Esophagus (tissue), 2 donors: ENCODE results near the gene DRD3. TPM values are rescaled to one million over a fixed set of nuclear protein-coding genes. Genes with fewer than 3 reads are reported as not detected.

Experiments used
- H3K27ac ChIP-seq, 2 donors: one replicate each; pipeline ENCODE4 v1.5.1; 2013; ENCODE audit warnings: low read depth in 2 of 2, mild to moderate bottlenecking in 2 of 2, inconsistent platforms in 1 of 2, low read length in 1 of 2, moderate library complexity in 1 of 2
- H3K27me3 ChIP-seq, 2 donors: one replicate each; pipeline ENCODE4 v1.6.1; 2013; ENCODE audit warnings: low read length in 2 of 2, control low read depth in 1 of 2, mild to moderate bottlenecking in 1 of 2; ENCODE audit not compliant: insufficient read depth in 2 of 2, control insufficient read depth in 1 of 2
- H3K36me3 ChIP-seq, 2 donors: one replicate each; pipeline ENCODE4 v1.6.1; 2013; ENCODE audit warnings: low read length in 1 of 2; ENCODE audit not compliant: control insufficient read depth in 2 of 2, insufficient read depth in 2 of 2
- H3K4me1 ChIP-seq, 2 donors: one replicate each; pipeline ENCODE4 v1.6.1; 2013; ENCODE audit warnings: low read length in 1 of 2; ENCODE audit not compliant: control insufficient read depth in 2 of 2, insufficient read depth in 2 of 2
- H3K4me3 ChIP-seq, 2 donors: one replicate each; pipeline ENCODE4 v1.5.1; 2013; ENCODE audit warnings: low read length in 2 of 2, mild to moderate bottlenecking in 2 of 2, low read depth in 1 of 2, moderate library complexity in 1 of 2
- H3K9me3 ChIP-seq, 2 donors: one replicate each; pipeline ENCODE4 v1.6.1; 2013; ENCODE audit warnings: mild to moderate bottlenecking in 2 of 2, low read depth in 1 of 2, low read length in 1 of 2, moderate library complexity in 1 of 2; ENCODE audit not compliant: control insufficient read depth in 2 of 2, insufficient read depth in 1 of 2
- WGBS, 2 donors: extraction: QIAGEN DNeasy Blood & Tissue Kit; methylation state at CpG; one replicate each; pipeline ENCODE4 v1.1.7; 2013; 5-methylcytosine and 5-hydroxymethylcytosine counted together
- polyA plus RNA-seq, 2 donors: library from polyadenylated mRNA; stranded (reverse); fragments of 200-250 nt; gene quantifications; one replicate each; pipeline ENCODE4 v1.2.3, GENCODE V29; 2013
- donor health status: healthy with polysubstance abuse.
- donor health status: Bipolar disorder and iron deficiency.

DRD3 gene
- polyA plus RNA-seq, 2 donors, result not detected

GRCh38 chr3:114093016-114093380 lies 85.9 kb downstream of the DRD3 start:
- no peaks in the 10 kb centered on the region for H3K4me1 ChIP-seq
- H3K27me3 ChIP-seq, result no peaks in the 10 kb centered on the region
- no peak overlapping the region for H3K4me3 ChIP-seq
- no peak overlapping the region for H3K27ac ChIP-seq
- H3K36me3 ChIP-seq, result no peaks in the 10 kb centered on the region
- H3K9me3 ChIP-seq, result no peaks in the 10 kb centered on the region
- WGBS, 2 donors, result 30 to 37% methylated on average over 3 of the region's 3 CpGs

GRCh38 chr3:114092151-114093015 lies 86.5 kb downstream of the DRD3 start:
- WGBS, 2 donors, result 47 to 49% methylated on average over 13 of the region's 13 CpGs
- Histone ChIP-seq H3K4me1 (no peaks in the 10 kb centered on the region), H3K36me3 (no peaks in the 10 kb centered on the region), H3K9me3 (no peaks in the 10 kb centered on the region), H3K4me3 (no peak overlapping the region), H3K27ac (no peak overlapping the region), H3K27me3 (no peaks in the 10 kb centered on the region)

- Histone ChIP-seq H3K27ac (no peak overlapping the region), H3K4me1 (no peaks in the 10 kb centered on the region), H3K9me3 (no peaks in the 10 kb centered on the region), H3K4me3 (no peak overlapping the region), H3K27me3 (no peaks in the 10 kb centered on the region), H3K36me3 (peaks cover 4 to 5% of the 10 kb centered on the region in 2 donors)
Measured at GRCh38 chr3:114089675-114090074, 89.2 kb downstream of the DRD3 start.

- H3K4me3 ChIP-seq, result no peak overlapping the region
- no peak overlapping the region for H3K27ac ChIP-seq
- H3K27me3 ChIP-seq, result no peaks in the 10 kb centered on the region
- 90 to 97% methylated on average over 2 of the region's 2 CpGs for WGBS, 2 donors
- H3K36me3 ChIP-seq, result peaks cover 4 to 8% of the 10 kb centered on the region in 2 donors
- H3K4me1 ChIP-seq, result no peaks in the 10 kb centered on the region
- H3K9me3 ChIP-seq, result no peaks in the 10 kb centered on the region
Measured at GRCh38 chr3:114086356-114086755, 92.5 kb downstream of the DRD3 start.

DNA sequence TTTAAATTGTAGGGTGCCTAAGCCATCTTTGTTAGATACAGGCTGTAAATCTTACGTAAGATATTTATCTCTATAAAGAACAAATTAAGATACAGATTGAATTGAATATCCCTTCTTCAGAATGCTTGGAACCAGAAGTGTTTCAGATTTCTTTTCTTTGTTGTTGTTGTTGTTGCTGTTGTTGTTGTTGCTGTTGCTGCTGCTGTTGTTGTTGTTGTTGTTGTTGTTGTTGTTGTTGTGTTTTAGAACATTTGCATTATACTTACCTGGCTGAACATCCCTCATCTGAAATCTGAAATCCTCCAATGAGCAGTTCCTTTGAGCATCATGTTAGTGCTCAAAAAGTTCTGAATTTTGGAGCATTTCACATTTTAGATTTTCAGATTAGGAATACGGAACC lies 95.7 kb downstream of the DRD3 start:
- H3K36me3 ChIP-seq, result peaks cover 4 to 8% of the 10 kb centered on the region in 2 donors
- WGBS, 2 donors, result 96 to 97% methylated on average over 2 of the region's 2 CpGs

DNA sequence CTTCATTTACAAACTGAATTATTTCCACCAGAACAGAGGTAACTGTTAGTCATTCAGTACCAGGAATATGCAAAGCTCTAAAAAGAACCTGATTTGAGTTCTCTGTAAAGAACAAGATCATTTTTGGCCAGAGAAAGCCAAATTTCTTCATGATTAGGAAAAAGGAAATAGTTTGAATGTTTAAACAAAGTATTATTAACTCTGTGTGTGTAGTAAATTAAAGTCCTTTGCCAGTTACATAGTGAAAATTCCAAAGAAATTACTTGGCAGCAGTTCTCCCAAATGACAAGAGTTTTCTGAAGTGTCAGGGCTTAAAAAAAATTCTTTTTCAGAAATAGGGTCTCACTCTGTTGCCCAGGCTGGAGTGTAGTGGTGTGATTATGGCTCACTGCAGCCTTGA lies 97.8 kb downstream of the DRD3 start:
- Histone ChIP-seq H3K27ac (no peak overlapping the region), H3K36me3 (peaks cover 4 to 12% of the 10 kb centered on the region in 2 donors), H3K4me1 (no peaks in the 10 kb centered on the region), H3K27me3 (no peaks in the 10 kb centered on the region), H3K4me3 (no peak overlapping the region), H3K9me3 (no peaks in the 10 kb centered on the region)

More for the DNA sequence above, 95.7 kb downstream of the DRD3 start:
- H3K4me1 ChIP-seq, result no peaks in the 10 kb centered on the region
- no peaks in the 10 kb centered on the region for H3K27me3 ChIP-seq
- H3K4me3 ChIP-seq, result no peak overlapping the region
- H3K9me3 ChIP-seq, result no peaks in the 10 kb centered on the region
- no peak overlapping the region for H3K27ac ChIP-seq

DNA sequence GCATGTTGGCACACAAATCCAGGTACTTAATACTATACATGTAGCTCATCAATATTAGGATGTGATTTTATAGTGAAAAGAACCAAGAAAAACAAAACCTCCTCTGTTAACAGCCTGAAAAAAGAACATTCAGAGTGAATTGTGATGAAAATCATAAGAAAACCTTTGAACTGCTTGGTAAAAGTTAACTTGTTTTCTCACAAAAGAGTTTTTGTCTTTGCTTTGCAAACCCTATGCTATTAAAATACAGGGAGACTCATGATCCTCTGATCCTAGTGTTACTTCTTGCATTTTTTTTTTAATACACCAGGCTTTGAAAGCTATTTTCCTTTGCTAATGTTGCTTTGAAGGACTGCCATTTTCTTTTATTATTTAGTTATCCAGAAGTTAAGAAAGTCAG lies 98.7 kb downstream of the DRD3 start:
- H3K4me1 ChIP-seq, result no peaks in the 10 kb centered on the region
- H3K4me3 ChIP-seq, result no peak overlapping the region
- H3K36me3 ChIP-seq, result peaks cover 0 to 7% of the 10 kb centered on the region in 2 donors
- H3K9me3 ChIP-seq, result no peaks in the 10 kb centered on the region
- H3K27me3 ChIP-seq, result no peaks in the 10 kb centered on the region
- no peak overlapping the region for H3K27ac ChIP-seq

GRCh38 chr3:114079761-114080160 lies 99.1 kb downstream of the DRD3 start:
- no peak overlapping the region for H3K27ac ChIP-seq
- no peaks in the 10 kb centered on the region for H3K27me3 ChIP-seq
- no peaks in the 10 kb centered on the region for H3K4me1 ChIP-seq
- no peak overlapping the region for H3K4me3 ChIP-seq
- peaks cover 0 to 7% of the 10 kb centered on the region in 2 donors for H3K36me3 ChIP-seq
- H3K9me3 ChIP-seq, result no peaks in the 10 kb centered on the region
- WGBS, 2 donors, result 71 to 88% methylated on average over 5 of the region's 5 CpGs

- H3K4me1 ChIP-seq, result no peaks in the 10 kb centered on the region
- no peaks in the 10 kb centered on the region for H3K9me3 ChIP-seq
- no peak overlapping the region for H3K4me3 ChIP-seq
- no peak overlapping the region for H3K27ac ChIP-seq
- peaks cover 0 to 7% of the 10 kb centered on the region in 2 donors for H3K36me3 ChIP-seq
- H3K27me3 ChIP-seq, result no peaks in the 10 kb centered on the region
Measured at GRCh38 chr3:114078126-114078525, 100.7 kb downstream of the DRD3 start.
